ENCODE measurements around the gene MTX3.
A peak's percentile ranks its signal among the peaks of the same experiment; 100 is the strongest.

GRCh38 chr5:79971156-79971555 is 19.9 kb downstream of the MTX3 start:
- no peak for TF ChIP-seq CTCF (IDR thresholded peaks at IDR 0.05; ENCODE audit: extremely low read depth in 1 of 2, insufficient read depth in 1 of 2, low read depth in 1 of 2, low read length in 2 of 2)
- no peak for TF ChIP-seq POLR2A (IDR thresholded peaks at IDR 0.05; ENCODE audit: low read depth, low read length)
- no peak for TF ChIP-seq EZH2 (IDR thresholded peaks at IDR 0.05; ENCODE audit: borderline replicate concordance, low read depth, low read length, severe bottlenecking)
- TF ChIP-seq POLR2AphosphoS5 (IDR thresholded peaks at IDR 0.05; ENCODE audit: insufficient read depth, low read depth, low read length) = no peak
- TF ChIP-seq FOS (IDR thresholded peaks at IDR 0.05; ENCODE audit: borderline replicate concordance, insufficient read depth, low read length) = peak; percentile 57
